Stimulated activated CD4-positive, alpha-beta T cell treated with anti-CD3 and anti-CD28 coated beads, Interleukin-1b, Interleukin-23, amount 100 ng/mL, for 48 hours (primary cell): Measurements from ENCODE around the gene ZNF892.

Experiments used
- DNase-seq: peaks from one replicate; pipeline ENCODE4 v3.0.0-alpha.2; 2020

ZNF892 gene

DNA sequence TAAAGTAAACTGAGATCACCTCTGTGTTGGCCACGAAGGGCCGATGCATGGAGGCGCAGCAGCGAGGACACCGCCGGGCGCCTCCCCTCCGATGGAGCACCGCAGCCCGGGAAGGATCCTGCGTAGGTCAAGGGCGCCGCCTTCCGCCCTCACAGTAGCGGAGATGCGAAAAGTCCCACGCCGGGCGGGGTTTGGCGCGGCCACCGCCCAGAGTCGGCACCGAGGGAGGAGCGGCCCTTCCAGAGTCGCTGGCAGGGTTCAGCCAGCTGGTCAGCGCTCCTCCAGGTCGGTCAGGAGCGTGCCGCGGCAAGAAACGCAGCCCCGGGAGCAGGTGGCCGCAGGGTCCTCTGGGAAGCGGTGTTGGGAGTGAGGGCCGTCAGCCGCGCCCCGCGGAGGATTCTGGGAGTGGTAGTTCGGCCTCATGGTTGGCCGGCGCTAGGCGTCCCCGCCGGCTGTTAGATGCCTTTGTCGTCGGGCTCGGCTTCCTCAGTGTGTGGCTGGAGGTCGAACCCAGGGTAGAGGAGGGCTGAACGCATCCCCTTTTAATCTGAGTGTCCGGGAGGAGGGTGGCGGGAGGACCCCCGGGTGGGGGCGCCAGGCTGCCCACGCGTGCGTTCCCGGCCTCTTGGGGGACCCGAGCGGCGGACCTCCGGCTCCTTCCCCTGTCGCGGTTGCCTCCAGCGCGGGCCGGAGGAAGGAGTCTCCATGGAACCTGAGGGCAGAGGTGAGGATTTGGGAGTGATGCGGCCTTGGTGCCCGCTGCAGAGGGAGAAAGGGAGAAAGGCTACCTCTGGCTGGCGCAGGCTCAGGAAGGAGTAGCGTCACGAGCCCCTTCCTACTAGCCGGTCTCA is at the start of gene ZNF892:
ZNF892 (plus strand) TSS at position 411 of the 851 bp plus-strand sequence; CDS start at position 706, 295 bp downstream.
- DNase-seq, result peak; percentile 81

DNA sequence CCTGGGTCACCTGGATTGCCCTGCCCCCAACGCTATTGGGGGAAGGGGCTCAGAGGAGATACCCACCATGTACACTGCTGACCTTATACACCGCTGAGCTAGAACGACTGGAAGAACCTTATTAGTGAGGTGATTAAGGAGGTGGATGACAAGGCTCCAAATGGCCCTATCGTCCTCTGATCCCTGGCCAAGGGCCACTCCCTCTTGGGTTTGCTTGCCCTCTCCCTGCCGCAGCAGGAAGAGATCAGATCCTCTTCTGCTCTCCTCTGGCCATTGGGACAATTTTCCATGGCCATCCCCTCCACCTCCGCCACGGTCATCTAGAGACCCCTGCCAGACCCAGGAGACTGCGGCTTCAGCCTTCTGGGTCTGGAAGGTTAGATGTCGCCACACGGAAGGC is 48.9 kb upstream of the ZNF892 start:
- no peak for DNase-seq

GRCh38 chr2:95158891-95159619 is 48.3 kb upstream of the ZNF892 start:
- peak; percentile 11 for DNase-seq

GRCh38 chr2:95159690-95160449 is 47.5 kb upstream of the ZNF892 start, which contains the start of gene ZNF514:
Gene ZNF514 (minus strand): TSS chr2:95159848. CDS start chr2:95153253, 6,595 bp downstream.
- DNase-seq, result peak; percentile 68

DNA sequence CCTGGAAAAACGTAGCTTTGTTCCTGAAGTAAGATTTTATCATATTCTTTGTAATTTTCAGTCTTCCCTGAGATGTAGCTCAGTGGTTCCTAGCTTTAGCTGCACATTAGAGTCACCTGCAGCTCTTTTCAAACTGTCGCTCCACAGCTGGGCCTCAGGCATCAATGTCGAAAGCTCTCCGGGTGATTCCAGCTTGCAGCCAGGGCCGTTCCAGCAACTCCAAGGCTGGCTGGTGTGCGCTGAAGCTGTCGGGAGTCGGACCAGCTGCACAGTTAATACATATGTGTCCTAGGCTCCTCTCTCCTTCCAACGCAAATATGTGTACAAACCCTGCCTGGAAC is 42.3 kb upstream of the ZNF892 start:
- no peak for DNase-seq

- DNase-seq, result peak; percentile 97
Measured at GRCh38 chr2:95165371-95166064, 41.8 kb upstream of the ZNF892 start, which contains the start of gene ZNF2. Gene ZNF2 (plus strand): TSS chr2:95165809. CDS start chr2:95176227, 10,418 bp downstream.

DNA sequence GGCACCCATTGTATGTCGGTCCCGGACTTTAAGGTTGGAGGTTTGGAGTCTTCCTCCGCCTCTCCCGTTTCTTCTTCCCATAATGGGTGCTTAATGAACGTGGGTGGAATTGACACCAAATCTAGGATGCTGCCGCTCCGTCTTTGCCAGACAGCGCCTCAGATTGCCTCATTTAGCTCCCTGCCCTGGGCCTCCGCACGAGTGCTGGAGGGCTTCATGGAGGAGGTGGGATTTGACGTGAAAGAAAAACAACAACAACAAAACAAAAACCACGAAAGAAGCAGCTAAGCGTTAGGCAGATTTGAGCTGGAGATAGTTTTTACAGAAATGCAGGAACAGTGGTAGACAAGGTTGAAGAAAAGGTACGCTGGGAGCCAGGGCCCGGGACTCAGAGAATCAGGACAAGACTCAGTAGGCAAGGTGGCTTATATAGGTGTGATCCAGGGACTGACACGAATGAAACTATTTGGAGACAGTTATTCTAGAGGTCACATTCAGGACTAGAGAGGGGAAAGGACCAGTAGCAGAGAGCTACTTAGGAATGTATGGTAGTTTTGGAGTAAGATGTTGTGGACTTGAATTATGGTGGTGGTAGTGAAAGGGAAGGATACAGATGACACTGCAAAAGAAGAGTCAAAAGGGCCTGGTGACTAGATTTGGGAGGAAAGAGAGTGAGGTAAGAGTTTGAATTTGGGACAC is 41.1 kb upstream of the ZNF892 start:
- no peak for DNase-seq

GRCh38 chr2:95171902-95172301 is 35.4 kb upstream of the ZNF892 start:
- no peak for DNase-seq

GRCh38 chr2:95174031-95174542 is 33.2 kb upstream of the ZNF892 start:
- no peak for DNase-seq

- no peak for DNase-seq
Measured at GRCh38 chr2:95179451-95179850, 27.9 kb upstream of the ZNF892 start.

- DNase-seq, result no peak
Measured at GRCh38 chr2:95181774-95182173, 25.5 kb upstream of the ZNF892 start.

DNA sequence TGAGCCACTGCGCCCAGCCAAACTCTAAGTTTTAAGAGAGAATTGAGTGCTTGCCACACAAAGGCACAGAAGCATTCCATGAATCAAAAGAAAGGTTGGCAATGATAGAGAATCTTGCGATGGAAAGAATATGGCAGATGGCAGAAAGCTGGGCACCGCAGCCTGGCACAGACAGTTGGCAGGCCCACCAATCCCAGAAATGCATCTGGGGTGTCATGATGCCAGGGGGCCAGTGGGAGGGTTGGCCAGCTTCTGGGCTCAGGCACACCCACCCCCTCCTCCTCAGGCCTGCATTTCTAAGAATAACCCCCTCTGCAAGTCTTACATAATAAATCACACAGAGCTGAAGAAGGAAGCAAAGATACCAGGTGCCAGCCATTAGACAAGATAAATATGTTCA is 22.1 kb upstream of the ZNF892 start:
- no peak for DNase-seq

- DNase-seq, result no peak
Measured at GRCh38 chr2:95185973-95186372, 21.3 kb upstream of the ZNF892 start.

- peak; percentile 54 for DNase-seq
Measured at GRCh38 chr2:95192956-95193355, 14.4 kb upstream of the ZNF892 start.

DNA sequence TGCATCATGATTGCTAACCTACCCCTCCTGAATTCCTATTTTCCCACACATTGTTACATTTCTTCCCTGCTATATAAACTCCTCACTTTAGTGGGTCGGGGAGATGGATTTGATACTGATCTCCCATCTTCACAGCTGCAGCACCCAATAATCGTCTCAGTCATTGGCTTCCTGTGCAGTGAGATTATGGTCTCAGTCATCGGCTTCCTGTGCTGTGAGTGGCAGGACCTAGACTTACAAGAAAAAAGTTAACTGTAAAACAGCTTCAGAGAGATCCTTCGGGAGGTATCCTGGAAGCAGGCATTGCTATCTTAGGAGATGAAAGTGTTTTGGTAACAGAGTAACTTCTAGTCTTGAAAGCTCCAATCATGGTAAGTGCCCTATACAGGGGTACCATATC is 3.4 kb upstream of the ZNF892 start:
- DNase-seq, result no peak

DNA sequence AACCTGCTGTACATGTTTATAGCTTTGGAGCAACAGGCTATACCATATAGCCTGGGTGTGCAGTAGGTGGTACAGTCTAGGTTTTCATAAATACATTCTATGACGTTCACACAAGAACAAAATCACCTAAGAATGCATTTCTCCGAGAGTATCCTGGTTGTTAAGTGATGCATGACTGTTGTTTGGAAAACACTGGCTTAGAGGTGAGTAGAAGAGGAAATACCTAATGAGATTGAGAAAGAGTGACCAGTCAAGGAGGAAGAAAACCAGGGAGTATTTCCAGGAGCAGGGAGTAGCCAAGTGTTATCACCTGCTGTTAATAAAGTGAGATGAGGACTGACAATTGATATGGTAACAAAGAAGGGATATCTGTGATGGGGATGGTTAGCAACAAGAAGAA is 2.9 kb upstream of the ZNF892 start:
- DNase-seq, result no peak

GRCh38 chr2:95206096-95206495 is 1.2 kb upstream of the ZNF892 start:
- DNase-seq, result no peak

- DNase-seq, result no peak
Measured at GRCh38 chr2:95208106-95208505, 785 bp downstream of the ZNF892 start.

DNA sequence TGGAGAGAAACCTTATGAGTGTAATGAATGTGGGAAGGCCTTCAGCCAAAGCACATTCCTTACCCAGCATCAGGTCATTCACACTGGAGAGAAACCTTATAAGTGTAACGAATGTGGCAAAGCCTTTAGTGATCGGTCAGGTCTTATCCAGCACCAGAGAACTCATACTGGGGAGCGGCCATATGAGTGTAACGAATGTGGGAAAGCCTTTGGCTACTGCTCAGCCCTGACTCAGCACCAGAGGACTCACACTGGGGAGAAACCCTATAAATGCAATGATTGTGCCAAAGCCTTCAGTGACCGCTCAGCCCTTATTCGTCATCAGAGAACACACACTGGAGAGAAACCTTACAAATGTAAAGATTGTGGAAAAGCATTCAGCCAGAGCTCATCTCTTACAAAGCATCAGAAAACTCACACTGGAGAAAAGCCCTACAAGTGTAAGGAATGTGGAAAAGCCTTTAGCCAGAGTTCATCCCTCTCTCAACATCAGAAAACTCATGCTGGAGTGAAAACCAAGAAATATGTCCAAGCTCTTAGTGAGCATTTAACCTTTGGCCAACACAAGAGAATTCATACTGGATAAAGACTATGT is 7.8 kb downstream of the ZNF892 start:
- DNase-seq, result no peak

- DNase-seq, result no peak
Measured at GRCh38 chr2:95220449-95220848, 13.1 kb downstream of the ZNF892 start.

- DNase-seq, result no peak
Measured at GRCh38 chr2:95225658-95226057, 18.3 kb downstream of the ZNF892 start.
